HG02678 (cell line): ENCODE data around the gene KLK13.

ENCODE experiments used
- ATAC-seq: cut with Tn5 transposase; IDR thresholded peaks from one replicate; pipeline ENCODE4 v1.9.1; 2021; ENCODE audit warnings: mild to moderate bottlenecking, moderate library complexity; ENCODE audit not compliant: unreplicated experiment

Gene KLK13, protein sequence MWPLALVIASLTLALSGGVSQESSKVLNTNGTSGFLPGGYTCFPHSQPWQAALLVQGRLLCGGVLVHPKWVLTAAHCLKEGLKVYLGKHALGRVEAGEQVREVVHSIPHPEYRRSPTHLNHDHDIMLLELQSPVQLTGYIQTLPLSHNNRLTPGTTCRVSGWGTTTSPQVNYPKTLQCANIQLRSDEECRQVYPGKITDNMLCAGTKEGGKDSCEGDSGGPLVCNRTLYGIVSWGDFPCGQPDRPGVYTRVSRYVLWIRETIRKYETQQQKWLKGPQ

DNA sequence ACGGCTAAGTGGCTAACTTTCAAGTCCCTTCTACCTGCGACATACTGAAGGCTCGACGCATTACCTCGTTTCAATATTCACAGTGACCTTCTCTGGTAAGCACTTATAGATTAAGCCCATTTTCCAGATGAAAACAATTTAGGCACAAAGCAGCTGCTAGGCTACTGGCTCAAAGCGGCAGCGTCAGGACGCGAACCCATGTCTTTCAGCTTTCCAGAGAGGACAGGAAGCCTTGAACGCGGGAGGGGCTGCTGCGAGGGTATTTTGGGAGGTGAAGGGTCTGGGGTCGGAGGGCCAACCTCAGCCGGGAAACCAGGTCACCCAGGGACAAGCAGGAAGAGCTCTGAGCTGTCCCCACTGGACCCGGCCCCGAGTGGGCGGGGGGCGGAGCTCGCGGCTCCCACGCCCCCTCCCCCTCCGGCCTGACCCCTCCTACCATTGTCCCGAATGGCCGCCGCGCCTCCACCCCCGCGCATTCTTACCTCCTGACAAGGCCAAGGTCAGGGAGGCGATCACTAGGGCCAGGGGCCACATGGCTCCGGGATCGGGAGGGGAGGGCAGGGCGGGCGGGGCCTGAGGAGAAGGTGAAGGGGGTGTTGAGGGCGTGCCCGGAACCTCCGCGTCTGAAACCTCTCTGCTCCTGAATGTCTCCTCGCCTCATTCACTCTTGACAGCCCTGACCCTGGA is at the start of gene KLK13:
KLK13 (minus strand) TSS at position 559 of the 687 bp plus-strand sequence; CDS start at position 534, 25 bp downstream.
- no peak for ATAC-seq

- ATAC-seq, result no peak
Observed at GRCh38 chr19:51114087-51114729, 49.3 kb upstream of the KLK13 start.

- no peak for ATAC-seq
Observed at GRCh38 chr19:51111606-51112005, 46.7 kb upstream of the KLK13 start.

- no peak for ATAC-seq
Observed at GRCh38 chr19:51110666-51110971, 45.7 kb upstream of the KLK13 start.

GRCh38 chr19:51108805-51109146 is 43.9 kb upstream of the KLK13 start:
- ATAC-seq, result peak; percentile 32

GRCh38 chr19:51108066-51108804 is 43.3 kb upstream of the KLK13 start, which contains the start of gene CTU1:
TSS of gene CTU1 (minus strand) at chr19:51108409. CDS start at chr19:51104569, 3,840 bp downstream.
- peak; percentile 96 for ATAC-seq

- ATAC-seq, result peak; percentile 6
Observed at GRCh38 chr19:51107406-51108065, 42.6 kb upstream of the KLK13 start.

DNA sequence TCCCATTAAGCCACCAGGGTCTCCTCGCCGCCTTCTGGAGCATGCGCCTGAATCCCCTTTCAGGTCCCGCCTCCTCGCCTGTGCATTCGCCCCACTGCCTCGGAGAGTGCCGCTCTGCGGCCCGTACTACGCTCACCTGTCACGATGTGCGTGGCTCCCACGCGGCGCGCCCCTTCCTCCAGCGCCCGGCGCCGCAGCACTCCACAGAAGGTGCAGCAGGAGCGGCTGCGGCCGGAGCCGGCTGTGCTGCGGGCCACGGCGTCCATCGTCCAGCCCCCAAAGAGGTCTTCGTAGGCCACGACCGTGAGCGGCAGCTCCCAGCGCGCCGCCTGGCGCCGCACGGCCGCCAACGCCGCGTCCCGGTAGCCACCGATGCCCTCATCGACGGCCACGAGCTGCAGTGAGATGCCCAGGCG is 39.0 kb upstream of the KLK13 start:
- ATAC-seq, result no peak

DNA sequence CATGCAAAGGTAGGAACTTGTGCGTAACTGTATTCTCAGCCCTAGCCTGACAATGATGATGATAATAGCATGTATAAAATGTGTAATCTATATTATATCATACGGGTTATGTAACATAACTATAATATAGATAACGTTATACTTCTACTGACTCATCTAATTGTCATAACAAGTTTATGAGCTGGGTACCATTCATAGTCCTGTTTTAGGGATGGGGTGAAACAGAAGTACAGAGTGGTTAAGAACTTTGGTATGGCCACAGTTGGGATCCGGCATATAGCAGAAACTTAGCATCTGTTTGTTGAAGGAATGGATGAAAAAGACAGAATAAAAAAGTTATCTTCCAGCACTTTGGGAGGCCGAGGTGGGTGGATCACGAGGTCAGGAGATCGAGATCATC is 38.1 kb upstream of the KLK13 start:
- ATAC-seq, result no peak

DNA sequence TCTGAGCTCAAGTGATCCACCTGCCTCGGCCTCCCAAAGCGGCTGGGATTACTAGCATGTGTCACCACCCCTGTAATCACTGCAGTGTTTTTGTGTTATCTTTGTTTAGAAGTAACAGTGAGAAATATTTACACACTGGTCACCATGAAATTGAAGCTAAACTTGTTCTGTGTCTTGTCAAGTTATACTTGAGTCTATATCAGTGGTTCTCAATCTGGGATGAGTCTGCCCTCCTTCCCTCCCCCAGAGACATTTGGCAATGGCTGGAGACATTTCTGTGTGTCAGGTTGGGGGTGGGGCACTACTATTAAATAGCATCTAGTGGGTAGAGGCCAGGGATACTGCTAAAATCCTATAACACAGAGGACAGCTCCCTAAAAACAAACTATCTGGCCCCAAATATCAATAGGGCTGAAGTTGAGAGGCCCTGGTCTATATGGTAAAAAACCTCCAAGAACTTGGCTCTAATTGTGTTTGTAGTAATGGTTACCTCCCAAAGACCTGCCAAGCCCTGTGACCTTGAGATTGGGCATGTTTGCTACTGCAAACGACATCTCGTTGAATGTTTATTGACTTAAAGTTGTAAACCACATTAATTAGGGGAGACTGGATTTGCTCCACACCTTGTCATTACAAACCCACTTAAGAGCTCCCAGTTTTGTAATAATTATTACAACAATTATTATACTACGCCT is 36.4 kb upstream of the KLK13 start:
- ATAC-seq, result no peak

- ATAC-seq, result no peak
Observed at GRCh38 chr19:51100601-51101000, 35.7 kb upstream of the KLK13 start.

- no peak for ATAC-seq
Observed at GRCh38 chr19:51099047-51099382, 34.1 kb upstream of the KLK13 start.

DNA sequence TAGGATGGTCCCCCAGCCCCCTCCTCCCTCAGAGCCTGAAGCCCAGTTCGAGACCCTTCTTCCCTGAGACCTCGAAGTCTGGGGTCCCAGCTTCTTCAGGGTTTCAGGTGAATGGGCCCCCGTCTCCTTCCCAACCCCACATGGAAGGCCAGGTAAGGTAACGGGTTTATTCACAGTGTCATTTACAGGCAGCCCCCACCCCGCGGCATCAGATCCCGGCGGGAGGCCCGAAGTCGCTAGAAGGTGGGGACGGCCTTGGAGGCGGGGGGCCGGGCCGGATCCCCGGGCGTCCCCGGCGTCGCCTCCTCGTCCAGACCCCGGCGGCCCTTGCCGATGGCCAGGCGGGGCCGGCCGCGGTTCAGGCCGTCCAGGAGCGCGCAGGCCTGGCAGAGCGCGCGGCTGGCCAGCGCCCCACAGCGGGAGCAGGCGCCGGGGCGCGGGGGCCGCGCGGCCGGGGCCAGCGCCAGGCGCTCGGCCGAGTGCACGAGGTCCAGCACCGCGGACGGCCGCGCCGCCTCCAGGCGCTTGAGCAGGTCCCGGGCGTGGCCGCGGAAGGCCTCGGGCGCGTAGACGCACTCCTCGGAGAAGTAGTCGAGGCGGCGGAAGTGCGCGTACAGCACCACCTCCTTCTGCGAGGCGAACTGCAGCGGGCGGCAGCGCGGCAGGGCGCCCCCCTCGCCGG is 33.6 kb upstream of the KLK13 start:
- ATAC-seq, result no peak

- no peak for ATAC-seq
Observed at GRCh38 chr19:51097796-51098195, 32.9 kb upstream of the KLK13 start.

DNA sequence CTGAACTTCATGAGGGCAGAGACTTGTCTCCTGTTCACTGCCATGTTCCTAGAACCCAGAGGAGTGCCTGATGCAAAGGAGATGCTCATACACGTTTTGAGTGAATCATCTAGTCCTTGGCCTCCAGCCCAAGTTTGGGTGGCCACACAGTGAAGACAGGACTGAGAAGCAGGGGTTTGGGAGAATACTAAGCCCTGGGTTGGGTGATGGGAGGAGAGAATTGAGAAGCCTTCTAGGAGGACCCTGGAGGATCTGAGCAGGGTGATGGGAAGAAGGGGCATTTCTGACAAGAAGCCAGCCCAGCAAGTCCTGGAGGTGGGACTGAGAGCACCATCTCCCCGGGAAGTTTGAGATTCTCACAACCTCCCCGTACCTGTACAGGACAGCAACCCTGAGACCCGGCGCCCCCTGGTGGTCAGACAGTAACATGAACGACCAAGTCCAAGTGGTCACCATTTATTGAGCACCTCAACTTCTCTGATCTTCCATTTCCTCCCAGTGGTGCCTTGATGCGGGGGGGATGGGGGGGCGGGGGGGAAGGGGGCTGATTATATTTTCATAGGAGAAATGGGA is 32.4 kb upstream of the KLK13 start:
- ATAC-seq, result no peak

DNA sequence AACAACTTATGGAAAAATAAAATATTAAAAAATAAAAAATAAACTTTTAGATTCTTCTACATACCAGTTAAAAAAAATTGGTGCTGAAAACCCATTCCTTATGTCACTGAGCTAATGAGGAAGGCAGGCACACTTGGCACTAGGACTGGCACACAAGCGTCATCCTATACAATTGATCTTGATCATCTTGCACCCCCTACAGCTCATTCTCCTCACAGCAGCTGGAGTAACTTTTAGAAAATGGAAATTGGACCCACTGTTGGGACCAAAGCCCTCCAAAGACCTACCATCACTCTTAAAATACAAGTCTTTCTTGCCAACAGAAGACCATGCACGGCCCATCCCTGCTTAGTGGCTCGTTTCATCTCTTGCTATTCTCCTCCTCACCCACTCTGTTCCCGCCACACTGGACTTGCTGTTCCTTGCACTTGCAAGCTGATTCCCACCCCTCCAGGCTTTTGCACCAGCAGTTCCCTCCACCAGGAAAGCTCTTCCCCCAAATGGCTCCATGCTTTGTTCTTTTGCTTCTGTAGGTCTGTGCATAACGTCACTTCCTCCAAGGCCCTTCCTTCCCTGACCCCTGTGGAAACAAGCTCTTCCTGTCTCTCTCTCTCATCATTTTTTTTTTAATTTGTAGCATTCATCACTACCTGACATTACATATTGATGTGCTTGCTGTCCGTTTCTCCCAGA is 31.7 kb upstream of the KLK13 start:
- no peak for ATAC-seq

DNA sequence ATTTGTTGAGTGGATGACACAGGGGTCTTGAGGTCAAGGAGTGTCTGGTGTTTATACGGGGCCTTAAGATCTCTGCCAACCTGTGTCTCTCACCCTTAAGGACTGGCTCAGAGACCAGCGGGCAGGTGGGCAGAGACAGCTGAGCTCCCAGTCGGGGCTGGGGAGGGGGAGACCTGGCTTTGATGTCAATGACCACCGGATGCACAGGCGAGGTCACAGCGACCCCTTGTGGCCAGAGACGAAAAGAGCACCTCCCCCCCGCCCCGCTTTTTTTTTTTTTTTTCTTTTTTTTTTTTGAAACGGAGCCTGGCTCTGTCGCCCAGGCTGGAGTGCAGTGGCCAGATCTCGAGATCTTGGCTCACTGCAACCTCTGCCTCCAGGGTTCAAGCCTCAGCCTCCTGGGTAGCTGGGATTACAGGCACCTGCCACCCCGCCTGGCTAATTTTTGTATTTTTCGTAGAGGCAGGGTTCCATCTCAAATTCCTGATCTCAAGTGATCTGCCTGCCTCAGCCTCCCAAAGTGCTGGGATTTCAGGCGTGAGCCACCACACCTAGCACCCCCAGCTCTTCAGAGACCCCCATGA is 29.9 kb upstream of the KLK13 start:
- no peak for ATAC-seq

- ATAC-seq, result no peak
Observed at GRCh38 chr19:51093510-51094345, 28.8 kb upstream of the KLK13 start.
